Astrocyte (in vitro differentiated cells and primary cell): Measurements from ENCODE around the gene GCNT2. TPM values are rescaled to one million over a fixed set of nuclear protein-coding genes. Genes with fewer than 3 reads are reported as not detected.

Experiments
- DNase-seq: peaks from one replicate; pipeline ENCODE4 v3.0.0-alpha.2; 2010; ENCODE audit warnings: low read depth
- FAIRE-seq: peaks from 2 replicates; lab custom pipeline; 2011; peaks lifted over from hg19 to GRCh38; lab: Jason Lieb, UNC
- H2AFZ ChIP-seq: 2 replicates; pipeline ENCODE4 v1.6.0; 2012; ENCODE audit warnings: low read depth, low read length, inconsistent platforms
- H3K27ac ChIP-seq: 2 replicates; pipeline ENCODE4 v1.5.1; 2011; ENCODE audit warnings: low read depth, low read length, inconsistent platforms
- H3K27me3 ChIP-seq: 2 replicates; pipeline ENCODE4 v1.6.0; 2011; ENCODE audit warnings: low read length, inconsistent platforms; ENCODE audit not compliant: insufficient read depth
- H3K36me3 ChIP-seq: 2 replicates; pipeline ENCODE4 v1.5.1; 2011; ENCODE audit warnings: low read length, inconsistent platforms; ENCODE audit not compliant: insufficient read depth
- H3K4me1 ChIP-seq: 2 replicates; pipeline ENCODE4 v1.5.1; 2011; ENCODE audit warnings: low read length, inconsistent platforms; ENCODE audit not compliant: insufficient read depth
- H3K4me2 ChIP-seq: 2 replicates; pipeline ENCODE4 v1.6.0; 2012; ENCODE audit warnings: low read length, inconsistent platforms
- H3K4me3 ChIP-seq: 2 replicates; pipeline ENCODE4 v1.5.1; 2011; ENCODE audit warnings: low read depth, mild to moderate bottlenecking, low read length, inconsistent platforms; ENCODE audit not compliant: insufficient read depth
- H3K79me2 ChIP-seq: 2 replicates; pipeline ENCODE4 v1.6.0; 2012; ENCODE audit warnings: mild to moderate bottlenecking, low read length, inconsistent platforms; ENCODE audit not compliant: insufficient read depth
- H3K9ac ChIP-seq: 2 replicates; pipeline ENCODE4 v1.6.0; 2012; ENCODE audit warnings: mild to moderate bottlenecking, low read length, inconsistent platforms
- H3K9me3 ChIP-seq: 2 replicates; pipeline ENCODE4 v1.5.1; 2012; ENCODE audit warnings: low read depth, mild to moderate bottlenecking, low read length, inconsistent platforms; ENCODE audit not compliant: insufficient read depth
- H4K20me1 ChIP-seq: 2 replicates; pipeline ENCODE4 v1.6.0; 2012; ENCODE audit warnings: low read length, inconsistent platforms; ENCODE audit not compliant: insufficient read depth
- H3K27ac Mint-ChIP-seq: one replicate; pipeline ENCODE4 v1.8.0; 2021; ENCODE audit warnings: mild to moderate bottlenecking, mixed read lengths; ENCODE audit not compliant: unreplicated experiment
- H3K27me3 Mint-ChIP-seq: one replicate; pipeline ENCODE4 v1.8.0; 2021; ENCODE audit warnings: low read depth, mixed read lengths; ENCODE audit not compliant: unreplicated experiment
- H3K36me3 Mint-ChIP-seq: one replicate; pipeline ENCODE4 v1.8.0; 2021; ENCODE audit warnings: low read depth, mixed read lengths; ENCODE audit not compliant: unreplicated experiment
- H3K4me1 Mint-ChIP-seq: one replicate; pipeline ENCODE4 v1.8.0; 2021; ENCODE audit warnings: low read depth, mixed read lengths; ENCODE audit not compliant: unreplicated experiment
- H3K4me3 Mint-ChIP-seq: one replicate; pipeline ENCODE4 v1.8.0; 2021; ENCODE audit warnings: mild to moderate bottlenecking, moderate library complexity, mixed read lengths; ENCODE audit not compliant: unreplicated experiment
- H3K9me3 Mint-ChIP-seq: one replicate; pipeline ENCODE4 v1.8.0; 2021; ENCODE audit warnings: mild to moderate bottlenecking, mixed read lengths; ENCODE audit not compliant: unreplicated experiment
- CTCF ChIP-seq: IDR thresholded peaks from 2 replicates; pipeline ENCODE4 v1.5.1; 2011; ENCODE audit warnings: low read depth, mild to moderate bottlenecking, inconsistent platforms, low read length, moderate library complexity; ENCODE audit not compliant: insufficient read depth
- EZH2 ChIP-seq: IDR thresholded peaks from 2 replicates; pipeline ENCODE4 v1.6.1; 2012; ENCODE audit warnings: mild to moderate bottlenecking, low read length, inconsistent platforms; ENCODE audit not compliant: insufficient read depth
- total RNA-seq: library from RNA; stranded (reverse); gene quantifications from 2 replicates; pipeline ENCODE4 v1.2.1, GENCODE V29; 2021

Gene GCNT2
- total RNA-seq, 1 donor from 2014 or later = 14.8 TPM

DNA sequence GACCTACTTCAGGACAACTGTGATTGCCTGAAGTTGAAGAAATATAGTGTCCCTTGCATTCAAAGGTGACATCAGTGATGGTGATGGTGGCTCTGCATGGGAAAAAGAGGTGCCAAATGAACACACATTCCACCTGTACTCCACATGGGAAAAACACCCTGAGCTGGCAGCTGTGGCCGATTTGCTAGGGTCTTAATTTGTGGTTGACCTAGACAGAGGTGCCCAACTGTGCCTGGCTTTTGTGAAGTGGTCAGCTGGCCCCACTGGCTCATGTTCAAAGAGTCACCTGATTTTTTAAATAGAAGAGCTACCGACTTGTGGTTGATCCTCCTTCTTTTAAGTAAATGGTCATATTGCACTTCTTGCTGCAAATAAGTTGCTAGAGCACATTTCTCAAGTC is 7.6 kb upstream of the GCNT2 start:
- no peak for FAIRE-seq
- H3K36me3 ChIP-seq = no peaks in the 10 kb centered on the region
- no peak overlapping the region for H2AFZ ChIP-seq
- Mint-ChIP-seq H3K4me3 (no peak overlapping the region), H3K4me1 (peaks cover 10% of the 10 kb centered on the region), H3K27me3 (no peaks in the 10 kb centered on the region), H3K9me3 (no peaks in the 10 kb centered on the region), H3K36me3 (no peaks in the 10 kb centered on the region), H3K27ac (no peak overlapping the region)
- H3K79me2 ChIP-seq = no peaks in the 10 kb centered on the region
- no peak for TF ChIP-seq CTCF
- no peak overlapping the region for H3K27ac ChIP-seq
- H3K4me2 ChIP-seq = no peak overlapping the region
- H3K9me3 ChIP-seq = no peaks in the 10 kb centered on the region
- H3K4me3 ChIP-seq = no peak overlapping the region
- H3K9ac ChIP-seq = no peak overlapping the region
- peaks cover 4% of the 10 kb centered on the region for H3K4me1 ChIP-seq
- no peaks in the 10 kb centered on the region for H4K20me1 ChIP-seq
- H3K27me3 ChIP-seq = no peaks in the 10 kb centered on the region
- DNase-seq = no peak

GRCh38 chr6:10514049-10514780 is 6.9 kb upstream of the GCNT2 start:
- Histone ChIP-seq H3K9ac (no peak overlapping the region), H3K27me3 (no peaks in the 10 kb centered on the region), H3K4me2 (no peak overlapping the region), H3K79me2 (no peaks in the 10 kb centered on the region), H4K20me1 (no peaks in the 10 kb centered on the region), H3K9me3 (no peaks in the 10 kb centered on the region), H3K4me1 (peaks cover 9% of the 10 kb centered on the region), H2AFZ (no peak overlapping the region), H3K4me3 (no peak overlapping the region), H3K27ac (no peak overlapping the region), H3K36me3 (no peaks in the 10 kb centered on the region)
- FAIRE-seq (no peak), DNase-seq (no peak)
- no peaks in the 10 kb centered on the region for H3K9me3 Mint-ChIP-seq
- TF ChIP-seq EZH2 (no peak), CTCF (no peak)
- H3K4me3 Mint-ChIP-seq = no peak overlapping the region
- no peaks in the 10 kb centered on the region for H3K27me3 Mint-ChIP-seq
- peaks cover 13% of the 10 kb centered on the region for H3K4me1 Mint-ChIP-seq
- no peak overlapping the region for H3K27ac Mint-ChIP-seq
- no peaks in the 10 kb centered on the region for H3K36me3 Mint-ChIP-seq

DNA sequence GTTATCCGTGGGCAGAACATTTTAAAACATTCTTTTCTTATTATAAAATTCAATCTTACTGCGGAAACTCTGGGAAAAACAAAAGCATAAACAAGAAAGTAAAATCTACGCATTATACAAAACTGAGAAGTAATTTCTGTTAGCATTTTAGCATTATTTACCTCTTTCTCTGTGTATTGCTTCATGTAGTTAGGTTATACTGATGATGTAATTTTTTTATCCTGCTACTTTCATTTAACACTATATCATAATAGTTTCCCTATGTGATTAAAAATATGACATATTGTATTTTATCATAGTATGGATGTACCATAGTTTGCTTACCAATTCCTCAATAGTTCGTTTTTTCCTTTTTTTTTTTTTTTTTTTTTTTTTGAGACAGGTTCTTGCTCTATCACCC is 4.2 kb upstream of the GCNT2 start:
- Histone ChIP-seq H4K20me1 (no peaks in the 10 kb centered on the region), H2AFZ (no peak overlapping the region), H3K9ac (no peak overlapping the region), H3K9me3 (no peaks in the 10 kb centered on the region), H3K27me3 (no peaks in the 10 kb centered on the region), H3K36me3 (no peaks in the 10 kb centered on the region), H3K79me2 (no peaks in the 10 kb centered on the region), H3K4me2 (no peak overlapping the region), H3K4me1 (peaks cover 18% of the 10 kb centered on the region), H3K4me3 (no peak overlapping the region), H3K27ac (no peak overlapping the region)
- no peaks in the 10 kb centered on the region for H3K27me3 Mint-ChIP-seq
- H3K4me3 Mint-ChIP-seq = no peak overlapping the region
- H3K9me3 Mint-ChIP-seq = no peaks in the 10 kb centered on the region
- no peak for FAIRE-seq
- no peak for TF ChIP-seq CTCF
- TF ChIP-seq EZH2 = no peak
- H3K4me1 Mint-ChIP-seq = peaks cover 18% of the 10 kb centered on the region
- H3K27ac Mint-ChIP-seq = no peak overlapping the region
- no peaks in the 10 kb centered on the region for H3K36me3 Mint-ChIP-seq
- DNase-seq = no peak
